Astrocyte of the spinal cord (primary cell): ENCODE data around the gene LAMP1.

Source experiments
- DNase-seq: peaks from one replicate; pipeline ENCODE4 v3.0.0; 2011; ENCODE audit warnings: low read depth, low spot score
- H3K4me3 ChIP-seq: 2 replicates; pipeline ENCODE4 v1.5.1; 2011; ENCODE audit warnings: low read depth, mild to moderate bottlenecking, low read length, moderate library complexity
- in situ Hi-C: cut with HindIII; loops from 2 replicates; pipeline ENCODE4 v1.10.0; 2017; ENCODE audit warnings: low sequenced_read_pairs
- TF ChIP-seq, protein P1 (sequence below): IDR thresholded peaks from 2 replicates; pipeline ENCODE4 v1.5.1; 2012; ENCODE audit warnings: low read depth, mild to moderate bottlenecking, low read length, inconsistent platforms

Gene LAMP1

DNA sequence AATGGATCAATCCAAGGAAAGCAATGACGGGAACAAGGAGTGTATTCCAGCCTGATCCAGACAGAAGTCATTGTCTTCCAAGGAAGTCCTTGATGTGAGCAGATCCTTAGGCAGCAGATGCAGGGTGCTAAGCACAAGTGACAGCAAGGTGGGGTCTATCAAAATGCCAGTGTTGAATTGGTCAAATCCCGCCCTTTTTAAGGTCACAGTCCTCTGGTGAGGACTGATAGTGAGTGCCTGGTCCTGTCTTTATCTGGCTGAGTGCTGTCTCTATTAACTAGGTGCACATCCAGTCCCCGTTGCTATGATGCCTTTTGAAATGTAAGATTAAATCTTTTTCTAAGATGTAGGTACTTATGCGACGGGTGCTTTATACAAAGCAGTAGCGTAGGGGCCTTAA lies 1.3 kb upstream of the LAMP1 start:
- TF ChIP-seq, protein P1, sequence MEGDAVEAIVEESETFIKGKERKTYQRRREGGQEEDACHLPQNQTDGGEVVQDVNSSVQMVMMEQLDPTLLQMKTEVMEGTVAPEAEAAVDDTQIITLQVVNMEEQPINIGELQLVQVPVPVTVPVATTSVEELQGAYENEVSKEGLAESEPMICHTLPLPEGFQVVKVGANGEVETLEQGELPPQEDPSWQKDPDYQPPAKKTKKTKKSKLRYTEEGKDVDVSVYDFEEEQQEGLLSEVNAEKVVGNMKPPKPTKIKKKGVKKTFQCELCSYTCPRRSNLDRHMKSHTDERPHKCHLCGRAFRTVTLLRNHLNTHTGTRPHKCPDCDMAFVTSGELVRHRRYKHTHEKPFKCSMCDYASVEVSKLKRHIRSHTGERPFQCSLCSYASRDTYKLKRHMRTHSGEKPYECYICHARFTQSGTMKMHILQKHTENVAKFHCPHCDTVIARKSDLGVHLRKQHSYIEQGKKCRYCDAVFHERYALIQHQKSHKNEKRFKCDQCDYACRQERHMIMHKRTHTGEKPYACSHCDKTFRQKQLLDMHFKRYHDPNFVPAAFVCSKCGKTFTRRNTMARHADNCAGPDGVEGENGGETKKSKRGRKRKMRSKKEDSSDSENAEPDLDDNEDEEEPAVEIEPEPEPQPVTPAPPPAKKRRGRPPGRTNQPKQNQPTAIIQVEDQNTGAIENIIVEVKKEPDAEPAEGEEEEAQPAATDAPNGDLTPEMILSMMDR = no peak
- H3K4me3 ChIP-seq = no peak overlapping the region
- DNase-seq = no peak
- in situ Hi-C loops = no loop called here

DNA sequence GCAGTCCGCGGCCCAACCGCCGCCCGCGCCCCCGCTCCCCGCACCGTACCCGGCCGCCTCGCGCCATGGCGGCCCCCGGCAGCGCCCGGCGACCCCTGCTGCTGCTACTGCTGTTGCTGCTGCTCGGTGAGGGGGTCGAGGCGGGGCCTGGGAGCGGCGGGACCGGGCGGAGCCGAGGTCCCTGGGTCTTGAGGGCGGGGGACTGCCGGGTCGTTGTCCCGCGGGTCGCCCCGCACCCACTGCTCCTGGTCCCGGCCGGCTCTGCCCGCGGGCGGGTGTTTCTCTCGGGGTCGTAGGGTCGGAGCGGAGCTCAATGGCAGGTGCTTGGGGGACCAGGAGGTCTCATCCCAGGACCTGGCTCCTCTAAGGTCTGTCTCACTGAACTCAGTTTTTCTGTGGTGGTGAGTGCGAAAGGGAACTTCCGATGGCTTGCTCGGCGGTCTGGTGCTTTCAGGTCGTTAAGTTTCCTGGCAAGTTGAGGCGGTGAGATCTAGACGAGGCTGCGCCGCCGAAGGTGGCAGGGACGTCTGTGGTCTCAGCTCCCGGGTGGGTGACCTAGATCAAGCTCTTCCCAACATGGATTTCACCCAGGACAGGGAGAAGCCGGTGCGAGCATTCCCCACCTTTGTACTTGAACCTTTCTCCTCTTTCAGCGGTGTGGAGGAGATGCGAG lies 467 bp downstream of the LAMP1 start:
- DNase-seq = peak; percentile 4
- in situ Hi-C loops = no loop called here
- TF ChIP-seq, protein P1 = no peak
- peak overlapping the region; percentile 96 for H3K4me3 ChIP-seq

DNA sequence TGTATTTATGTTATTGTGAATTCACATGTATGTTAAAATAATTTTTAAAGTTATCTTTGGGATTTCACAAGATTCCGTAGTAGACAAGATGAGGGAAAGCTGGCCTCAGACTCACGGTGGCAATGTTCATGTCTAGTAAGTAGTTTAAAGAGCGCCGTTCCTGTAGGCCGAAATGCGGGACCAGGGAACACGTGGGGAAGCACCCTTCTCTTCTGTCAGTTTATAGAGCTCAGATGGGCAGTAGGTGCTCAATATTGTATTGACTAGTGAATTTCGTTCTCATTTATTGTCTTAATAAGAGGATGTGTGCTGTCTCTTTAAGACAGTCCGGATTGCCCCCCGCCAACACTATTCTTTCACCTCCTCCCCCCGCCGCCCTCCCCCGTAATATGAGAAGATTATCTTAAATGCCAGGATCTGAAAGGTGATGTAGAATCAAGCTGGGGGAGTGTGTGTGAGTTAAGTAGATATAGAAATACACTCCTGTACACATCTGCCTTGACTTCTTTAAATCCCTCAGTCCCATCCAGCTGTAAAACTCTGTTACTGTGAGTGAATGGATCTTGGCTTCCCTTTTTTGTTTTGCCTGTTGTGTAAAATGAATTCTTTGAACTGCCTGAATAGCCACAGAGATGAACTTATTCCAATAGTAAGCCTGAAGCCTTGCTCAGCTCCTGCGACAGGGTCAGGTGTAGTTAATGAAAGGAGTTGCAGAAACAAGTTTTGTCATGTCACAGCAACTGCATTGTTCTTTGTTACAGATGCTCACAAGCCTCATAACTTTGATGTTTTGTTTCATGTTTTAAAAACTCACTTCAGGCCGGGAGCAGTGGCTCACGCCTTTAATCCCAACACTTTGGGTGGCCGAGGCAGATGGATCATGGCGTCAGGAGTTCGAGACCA lies 1.3 kb downstream of the LAMP1 start:
- in situ Hi-C loops = no loop called here
- DNase-seq = peak; percentile 13
- peak overlapping the region; percentile 96 for H3K4me3 ChIP-seq

DNA sequence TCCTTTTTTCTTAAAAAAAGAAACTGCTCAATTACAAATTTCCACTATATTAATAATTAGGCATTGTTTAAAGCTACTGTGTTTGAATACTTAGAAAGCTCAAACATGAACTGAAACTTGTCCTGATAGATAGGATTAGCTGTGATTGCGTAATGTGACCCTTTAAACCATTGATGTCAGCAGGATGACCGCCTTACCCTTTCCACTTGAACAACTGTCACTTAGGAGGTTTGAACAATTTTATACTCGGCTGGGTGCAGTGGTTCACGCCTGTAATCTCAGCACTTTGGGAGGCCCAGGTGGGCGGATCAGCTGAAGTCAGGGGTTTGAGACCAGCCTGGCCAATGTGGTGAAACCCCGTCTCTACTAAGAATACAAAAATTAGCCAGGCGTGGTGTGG lies 2.9 kb downstream of the LAMP1 start:
- H3K4me3 ChIP-seq = no peak overlapping the region
- TF ChIP-seq, protein P1 = no peak
- no peak for DNase-seq
- in situ Hi-C loops = no loop called here

More for the DNA sequence above, 1.3 kb downstream of the LAMP1 start:
- TF ChIP-seq, protein P1 = no peak

DNA sequence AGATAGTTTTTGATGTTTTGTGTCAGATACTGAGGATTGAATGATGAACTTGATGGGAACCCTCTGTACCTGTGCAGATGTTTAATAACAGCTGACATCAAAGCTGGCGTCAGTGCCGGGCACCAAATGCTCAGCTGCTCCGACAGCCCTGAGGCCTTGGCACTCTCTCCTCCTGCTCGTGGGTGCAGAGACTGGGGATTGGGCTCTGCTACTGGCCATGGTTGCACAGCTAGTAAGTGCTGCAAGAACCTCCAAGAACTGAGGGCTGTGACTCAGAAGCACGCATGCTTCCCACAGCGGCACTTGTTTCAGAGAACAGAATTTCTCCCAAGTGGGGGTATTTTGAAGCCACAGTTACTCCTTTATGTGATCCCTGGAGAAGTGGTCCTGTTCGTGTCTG lies 5.9 kb downstream of the LAMP1 start:
- in situ Hi-C loops = no loop called here
- H3K4me3 ChIP-seq = no peak overlapping the region
- TF ChIP-seq, protein P1 = no peak

DNA sequence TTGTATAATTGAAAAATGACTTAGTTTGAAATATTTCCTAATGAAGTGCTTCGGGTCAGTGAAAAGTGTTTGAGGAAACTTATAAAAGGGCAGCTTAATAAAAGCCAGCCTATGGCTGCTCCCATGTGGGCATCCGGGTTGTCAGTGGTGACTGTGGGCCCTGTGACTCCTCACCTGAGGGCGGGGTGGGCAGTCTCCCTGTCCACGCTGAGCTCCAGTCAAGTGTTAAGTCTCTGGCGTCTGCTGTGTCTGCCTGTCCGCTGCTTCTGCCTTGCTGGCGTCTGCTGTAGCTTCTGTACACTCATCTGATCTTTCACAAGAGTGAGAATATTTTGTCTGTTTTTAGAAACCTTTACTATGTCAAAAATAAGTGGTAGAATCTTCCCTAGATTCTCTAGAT lies 7.1 kb downstream of the LAMP1 start:
- in situ Hi-C loops = no loop called here
- DNase-seq = no peak
- TF ChIP-seq, protein P1 = no peak
- H3K4me3 ChIP-seq = no peak overlapping the region

More for the DNA sequence above, 5.9 kb downstream of the LAMP1 start:
- DNase-seq = no peak
